Neural cell (in vitro differentiated cells): ENCODE data around the gene CEP170B.

Experiments used
- EP300 ChIP-seq: fragments of 450-650 bp; conservative IDR thresholded peaks from 2 replicates; pipeline ENCODE4 v1.6.1; 2014; ENCODE audit warnings: antibody characterized with exemption, mild to moderate bottlenecking, moderate library complexity; ENCODE audit not compliant: poor library complexity, severe bottlenecking
- MXI1 ChIP-seq: fragments of 450-650 bp; conservative IDR thresholded peaks from 2 replicates; pipeline ENCODE4 v1.6.1; 2014; ENCODE audit warnings: antibody characterized with exemption, mild to moderate bottlenecking; ENCODE audit not compliant: poor library complexity, severe bottlenecking
- SMC3 ChIP-seq: fragments of 450-650 bp; conservative IDR thresholded peaks from 2 replicates; pipeline ENCODE4 v1.6.1; 2014; ENCODE audit warnings: antibody characterized with exemption, mild to moderate bottlenecking, moderate library complexity; ENCODE audit not compliant: poor library complexity
- TAF1 ChIP-seq: IDR thresholded peaks from 2 replicates; pipeline ENCODE4 v1.6.1; 2012; ENCODE audit warnings: low read depth
- TF ChIP-seq, protein P1 (sequence below): fragments of 450-650 bp; IDR thresholded peaks from 2 replicates; pipeline ENCODE4 v1.5.1; 2014; ENCODE audit warnings: antibody characterized with exemption, mild to moderate bottlenecking, moderate library complexity; ENCODE audit not compliant: poor library complexity, severe bottlenecking

DNA sequence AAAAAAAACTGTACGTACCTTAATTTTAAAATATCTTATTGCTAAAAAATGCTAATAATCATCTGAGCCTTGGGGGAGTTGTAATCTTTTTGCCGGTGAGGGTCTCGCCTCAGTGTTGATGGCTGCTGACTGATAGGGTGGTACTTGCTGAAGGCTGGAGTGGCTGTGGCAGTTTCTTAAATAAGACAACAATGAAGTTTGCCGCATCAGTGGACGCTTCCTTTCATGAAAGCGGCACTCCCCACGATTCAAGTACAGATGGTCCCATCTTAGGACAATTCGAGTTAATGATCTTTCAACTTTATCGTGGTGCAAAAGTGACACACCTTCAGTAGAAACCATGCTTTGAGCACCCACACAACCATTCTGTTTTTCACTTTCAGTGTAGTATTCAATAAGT is 52.0 kb downstream of the CEP170B start:
- TF ChIP-seq, protein P1, sequence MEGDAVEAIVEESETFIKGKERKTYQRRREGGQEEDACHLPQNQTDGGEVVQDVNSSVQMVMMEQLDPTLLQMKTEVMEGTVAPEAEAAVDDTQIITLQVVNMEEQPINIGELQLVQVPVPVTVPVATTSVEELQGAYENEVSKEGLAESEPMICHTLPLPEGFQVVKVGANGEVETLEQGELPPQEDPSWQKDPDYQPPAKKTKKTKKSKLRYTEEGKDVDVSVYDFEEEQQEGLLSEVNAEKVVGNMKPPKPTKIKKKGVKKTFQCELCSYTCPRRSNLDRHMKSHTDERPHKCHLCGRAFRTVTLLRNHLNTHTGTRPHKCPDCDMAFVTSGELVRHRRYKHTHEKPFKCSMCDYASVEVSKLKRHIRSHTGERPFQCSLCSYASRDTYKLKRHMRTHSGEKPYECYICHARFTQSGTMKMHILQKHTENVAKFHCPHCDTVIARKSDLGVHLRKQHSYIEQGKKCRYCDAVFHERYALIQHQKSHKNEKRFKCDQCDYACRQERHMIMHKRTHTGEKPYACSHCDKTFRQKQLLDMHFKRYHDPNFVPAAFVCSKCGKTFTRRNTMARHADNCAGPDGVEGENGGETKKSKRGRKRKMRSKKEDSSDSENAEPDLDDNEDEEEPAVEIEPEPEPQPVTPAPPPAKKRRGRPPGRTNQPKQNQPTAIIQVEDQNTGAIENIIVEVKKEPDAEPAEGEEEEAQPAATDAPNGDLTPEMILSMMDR = no peak
- TF ChIP-seq TAF1 = no peak
- TF ChIP-seq SMC3 = no peak
- TF ChIP-seq EP300 = no peak
- no peak for TF ChIP-seq MXI1
